NOMO-1 (cell line): ENCODE measurements around the gene PRPF39.
"Not testable (repeated sequence)": the region's sequence is repeated elsewhere in the genome, so short reads cannot be mapped to it uniquely, and the experiment has no call there.

Experiments
- DNase-seq, 2 experiments: peaks; one replicate each; lab custom pipeline; 2025; ENCODE audit not compliant: unreplicated experiment in 2 of 2; lab: John Stamatoyannopoulos, UW

The PRPF39 gene

DNA sequence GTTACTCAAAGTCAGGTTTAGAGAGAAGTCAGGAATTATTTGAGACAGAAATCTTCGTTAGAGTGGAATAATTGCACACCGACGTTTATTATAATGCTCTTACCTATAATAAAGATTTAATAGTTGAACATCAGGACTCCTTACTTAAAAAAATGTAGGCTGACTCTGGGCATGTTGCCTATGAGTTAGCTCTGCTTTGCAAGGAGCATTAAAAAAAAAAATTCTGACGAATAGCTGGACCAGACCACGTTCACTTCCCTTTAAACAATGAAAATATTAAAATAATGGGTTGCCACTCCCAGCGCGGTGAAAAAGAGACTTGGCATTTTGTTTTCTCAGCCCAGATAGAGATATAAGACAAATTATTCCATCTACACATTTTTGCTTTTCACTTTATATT, 51.2 kb downstream of the PRPF39 start:
- peak in 1 of 2 experiments; percentile 40 for DNase-seq

DNA sequence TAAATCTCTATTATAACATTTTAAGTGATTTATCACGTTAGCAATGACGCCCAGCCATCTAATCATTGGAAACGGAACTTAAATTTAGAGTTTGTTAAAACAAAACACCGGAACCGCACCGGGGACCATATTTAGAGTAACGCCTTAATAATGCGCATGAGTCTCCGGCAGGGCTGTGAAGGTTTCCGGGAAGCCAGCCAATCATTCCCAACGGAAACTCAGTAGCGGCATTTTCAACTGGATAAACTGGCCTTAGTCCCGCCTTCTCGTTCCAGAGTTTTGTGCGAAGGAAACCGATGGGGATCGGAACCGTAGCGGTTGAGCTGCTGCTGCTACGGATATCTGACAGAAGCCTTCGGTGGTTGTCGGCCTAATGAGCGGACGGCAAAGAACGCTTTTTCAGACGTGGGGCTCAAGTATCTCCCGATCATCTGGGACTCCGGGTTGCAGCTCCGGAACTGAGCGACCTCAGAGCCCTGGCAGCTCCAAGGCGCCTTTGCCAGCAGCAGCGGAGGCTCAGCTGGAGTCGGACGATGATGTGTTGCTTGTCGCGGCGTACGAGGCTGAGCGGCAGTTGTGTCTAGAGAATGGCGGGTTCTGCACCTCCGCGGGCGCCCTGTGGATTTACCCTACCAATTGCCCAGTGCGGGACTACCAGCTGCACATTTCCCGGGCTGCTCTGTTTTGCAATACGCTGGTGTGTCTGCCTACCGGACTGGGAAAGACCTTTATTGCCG, 51.9 kb downstream of the PRPF39 start, which contains the start of gene FANCM:
TSS of gene FANCM (plus strand) at position 272 of the 737 bp plus-strand sequence. CDS start at position 374, 102 bp downstream.
- DNase-seq: peak; percentile 89 to 95

DNA sequence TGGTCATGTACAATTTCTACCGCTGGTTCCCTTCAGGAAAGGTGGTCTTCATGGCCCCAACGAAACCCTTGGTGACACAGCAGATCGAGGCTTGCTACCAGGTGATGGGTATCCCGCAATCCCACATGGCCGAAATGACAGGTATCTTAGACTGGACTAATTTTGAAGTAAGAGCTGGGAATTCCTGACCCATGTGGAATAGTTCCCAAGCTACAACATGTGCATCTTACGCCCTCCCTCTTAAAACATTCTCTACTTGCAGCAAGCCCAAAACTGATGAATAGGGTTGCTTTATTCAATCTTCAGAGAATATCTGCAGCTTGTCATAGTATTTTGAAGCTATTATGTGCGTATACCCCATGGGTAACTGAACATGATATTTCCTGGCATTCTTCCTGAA, 52.5 kb downstream of the PRPF39 start:
- no peak for DNase-seq

DNA sequence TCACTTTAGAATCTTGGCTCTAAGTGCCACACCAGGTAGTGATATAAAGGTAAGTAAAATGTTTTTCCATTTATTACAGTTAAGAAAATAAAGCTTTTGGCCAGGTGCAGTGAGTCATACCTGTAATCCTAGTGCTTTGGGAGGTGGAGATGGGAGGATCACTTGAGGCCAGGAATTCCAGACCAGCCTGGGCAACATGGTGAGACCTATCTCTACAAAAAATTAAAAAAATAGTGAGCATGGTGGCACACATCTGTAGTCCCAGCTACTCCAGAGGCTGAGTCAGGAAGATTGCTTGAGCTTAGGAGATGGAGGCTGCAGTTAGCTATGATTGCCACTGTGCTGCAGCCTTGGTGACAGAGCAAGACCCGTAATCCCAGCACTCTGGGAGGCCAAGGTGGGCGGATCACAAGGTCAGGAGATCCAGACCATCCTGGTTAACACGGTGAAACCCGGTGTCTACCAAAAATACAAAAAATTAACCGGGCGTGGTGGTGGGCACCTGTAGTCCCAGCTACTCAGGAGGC, 56.8 kb downstream of the PRPF39 start:
- DNase-seq: no peak

DNA sequence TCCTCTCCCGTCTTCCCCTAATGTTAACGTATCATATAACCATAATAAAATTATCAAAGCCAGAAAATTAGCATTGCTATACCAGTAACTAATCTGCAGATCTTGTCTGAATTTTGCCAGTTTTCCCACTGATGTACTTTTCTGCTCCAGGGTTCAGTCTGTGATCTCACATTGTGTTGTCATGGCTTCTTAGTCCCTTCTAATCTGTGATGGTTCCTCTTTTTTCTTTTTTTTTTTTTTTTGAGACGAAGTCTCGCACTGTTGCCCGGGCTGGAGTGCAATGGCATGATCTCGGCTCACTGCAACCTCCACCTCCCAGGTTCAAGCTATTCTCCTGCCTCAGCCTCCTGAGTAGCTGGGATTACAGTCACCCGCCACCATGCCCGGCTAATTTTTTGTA, 58.2 kb downstream of the PRPF39 start:
- DNase-seq: not testable (repeated sequence)

DNA sequence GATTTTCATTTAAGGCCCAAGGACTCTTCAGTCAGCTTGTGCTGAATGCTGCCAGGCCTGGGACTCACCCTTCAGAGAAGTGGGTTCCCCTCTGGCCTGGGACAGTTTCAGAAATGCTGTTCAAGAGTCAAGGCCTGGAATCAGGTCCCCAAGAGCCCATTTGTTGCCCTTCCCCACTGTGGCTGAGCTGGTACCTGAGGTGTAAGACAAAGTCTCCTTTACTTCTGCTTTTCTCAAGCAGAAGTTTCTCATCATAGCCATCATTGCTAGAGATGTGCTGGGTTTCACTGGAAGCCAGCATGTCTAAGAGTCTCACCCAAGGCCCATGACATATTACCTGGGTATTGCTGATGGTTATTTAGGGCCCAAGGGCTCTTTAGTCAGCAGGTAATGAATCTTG, 60.7 kb downstream of the PRPF39 start:
- no peak for DNase-seq

DNA sequence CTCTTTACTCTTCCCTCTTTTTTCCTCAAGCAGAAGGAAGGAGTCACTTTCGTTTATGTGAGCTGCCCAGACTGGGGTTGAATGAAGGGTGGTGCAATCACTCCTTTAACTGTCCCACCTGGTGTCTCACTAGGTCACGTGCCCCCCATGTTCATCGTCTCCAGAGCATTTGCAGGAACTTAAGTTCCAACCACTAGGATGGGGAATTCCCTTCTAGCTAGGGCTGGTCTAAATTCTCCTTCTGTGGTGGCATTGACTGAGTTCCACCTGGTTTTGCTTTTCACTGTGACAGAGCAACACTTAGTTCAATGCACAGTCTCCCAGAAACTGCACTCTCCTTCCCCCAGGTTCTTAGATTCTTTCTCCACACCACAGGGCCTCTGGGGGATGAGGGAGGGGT, 61.3 kb downstream of the PRPF39 start:
- DNase-seq: no peak

DNA sequence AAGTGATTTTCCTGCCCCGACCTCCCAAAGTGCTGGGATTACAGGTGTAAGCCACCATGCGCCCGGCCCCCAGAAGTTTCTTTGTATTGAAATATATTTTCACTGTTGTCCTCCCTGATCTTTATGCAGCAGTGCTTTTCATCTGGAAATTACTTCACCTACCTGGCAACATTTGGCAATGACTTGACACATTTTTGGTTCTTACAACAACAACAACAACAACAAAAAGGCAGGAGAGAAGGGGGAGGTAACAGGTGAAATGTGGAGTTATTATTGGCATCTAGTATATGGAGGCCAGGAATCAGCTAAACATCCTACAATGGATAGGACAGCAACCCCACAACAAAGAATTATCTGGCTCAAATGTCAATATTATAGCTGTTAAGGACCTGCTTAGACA, 65.7 kb downstream of the PRPF39 start:
- DNase-seq: no peak

DNA sequence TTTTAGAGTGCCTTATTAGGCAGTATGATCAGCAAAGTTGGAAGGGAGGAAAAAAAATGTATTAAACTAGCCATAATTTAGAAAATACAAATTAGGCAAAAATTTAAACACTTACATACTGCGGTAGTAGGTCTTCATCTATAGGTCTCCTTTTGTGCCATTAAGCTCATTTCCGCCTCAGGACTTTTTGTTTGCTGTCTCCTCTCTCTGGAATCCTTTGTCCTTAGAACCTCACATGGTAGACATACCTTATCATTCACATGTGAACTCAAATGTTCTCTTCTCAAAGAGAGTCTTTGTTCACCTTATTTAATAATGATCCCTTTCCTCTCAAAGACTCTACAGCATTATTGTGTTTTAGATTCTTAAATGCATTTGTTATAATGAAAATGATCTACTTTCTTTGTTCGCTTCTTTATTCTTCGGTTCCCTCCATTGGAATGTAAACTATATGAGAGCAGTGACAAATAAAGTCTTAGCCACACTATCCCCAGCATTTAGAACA, 66.5 kb downstream of the PRPF39 start:
- DNase-seq: no peak

DNA sequence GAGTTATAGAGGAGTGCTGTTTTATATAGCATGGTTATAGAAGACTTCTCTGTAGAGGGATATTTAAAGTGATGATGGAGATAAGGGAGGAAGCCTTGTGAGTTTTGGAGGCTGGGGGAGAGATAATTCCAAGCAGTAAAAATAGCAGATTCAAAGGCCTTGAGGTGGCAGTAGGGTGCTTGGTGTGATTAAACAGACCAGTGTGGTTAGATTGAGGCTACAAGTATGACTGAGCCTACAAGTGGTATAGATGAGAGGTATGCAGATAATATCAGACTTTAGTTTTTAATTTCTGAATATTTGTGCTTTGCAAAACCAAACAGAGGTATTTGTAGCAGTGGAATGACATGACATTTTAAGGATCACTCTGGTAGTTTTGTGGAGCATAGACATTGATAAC, 72.2 kb downstream of the PRPF39 start:
- no peak for DNase-seq
